ENCODE results near the gene PTH2. TPM values are rescaled to one million over a fixed set of nuclear protein-coding genes. Genes with fewer than 3 reads are reported as not detected.

PTH2 gene
- total RNA-seq, 1 donor: not detected

DNA sequence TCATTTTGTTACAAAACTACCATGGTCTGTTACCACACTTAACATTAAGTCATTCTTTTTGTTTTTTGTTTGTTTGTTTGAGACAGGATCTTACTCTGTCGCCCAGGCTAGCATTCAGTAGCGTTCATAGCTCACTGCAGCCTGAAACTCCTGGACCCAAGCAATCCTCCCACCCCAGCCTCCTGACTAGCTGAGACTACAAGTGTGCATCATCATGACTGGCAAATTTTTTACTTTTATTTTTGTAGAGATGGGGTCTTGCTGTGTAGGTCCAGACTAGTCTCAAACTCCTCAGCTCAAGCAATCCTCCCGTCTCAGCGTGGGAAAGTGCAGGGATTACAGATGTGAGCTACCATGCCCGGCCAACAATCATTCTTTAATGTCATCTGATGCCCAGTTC, 33.1 kb upstream of the PTH2 start:
- TF ChIP-seq, protein P1, sequence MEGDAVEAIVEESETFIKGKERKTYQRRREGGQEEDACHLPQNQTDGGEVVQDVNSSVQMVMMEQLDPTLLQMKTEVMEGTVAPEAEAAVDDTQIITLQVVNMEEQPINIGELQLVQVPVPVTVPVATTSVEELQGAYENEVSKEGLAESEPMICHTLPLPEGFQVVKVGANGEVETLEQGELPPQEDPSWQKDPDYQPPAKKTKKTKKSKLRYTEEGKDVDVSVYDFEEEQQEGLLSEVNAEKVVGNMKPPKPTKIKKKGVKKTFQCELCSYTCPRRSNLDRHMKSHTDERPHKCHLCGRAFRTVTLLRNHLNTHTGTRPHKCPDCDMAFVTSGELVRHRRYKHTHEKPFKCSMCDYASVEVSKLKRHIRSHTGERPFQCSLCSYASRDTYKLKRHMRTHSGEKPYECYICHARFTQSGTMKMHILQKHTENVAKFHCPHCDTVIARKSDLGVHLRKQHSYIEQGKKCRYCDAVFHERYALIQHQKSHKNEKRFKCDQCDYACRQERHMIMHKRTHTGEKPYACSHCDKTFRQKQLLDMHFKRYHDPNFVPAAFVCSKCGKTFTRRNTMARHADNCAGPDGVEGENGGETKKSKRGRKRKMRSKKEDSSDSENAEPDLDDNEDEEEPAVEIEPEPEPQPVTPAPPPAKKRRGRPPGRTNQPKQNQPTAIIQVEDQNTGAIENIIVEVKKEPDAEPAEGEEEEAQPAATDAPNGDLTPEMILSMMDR (IDR thresholded peaks at IDR 0.05; ENCODE audit: insufficient read depth, low read depth, low read length): no peak
- DNase-seq (ENCODE audit: low read depth): peak; percentile 77
- no peak overlapping the region for H3K4me3 ChIP-seq (ENCODE audit: low read depth, low read length)

DNA sequence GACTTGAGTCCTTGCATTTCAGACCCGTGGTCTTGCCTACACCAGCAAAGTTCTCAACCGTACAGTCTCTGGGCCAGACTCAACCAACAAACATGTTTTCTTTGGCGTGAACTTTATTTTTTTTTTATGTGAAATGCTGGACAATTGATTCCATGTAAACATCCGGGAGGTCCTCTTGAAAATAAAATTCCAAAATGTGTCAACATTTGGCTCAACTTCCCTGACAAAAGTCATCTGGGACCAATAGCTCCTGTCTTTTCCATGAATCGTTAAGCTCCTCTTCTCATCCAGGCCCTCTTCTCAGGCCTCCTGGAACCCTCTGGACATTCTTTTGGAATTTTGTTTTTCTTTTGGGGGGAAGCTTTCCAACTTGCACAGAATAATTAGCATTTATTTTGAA, 32.5 kb upstream of the PTH2 start:
- TF ChIP-seq, protein P1 (IDR thresholded peaks at IDR 0.05; ENCODE audit: insufficient read depth, low read depth, low read length): no peak
- peak; percentile 80 for DNase-seq (ENCODE audit: low read depth)
- no peak overlapping the region for H3K4me3 ChIP-seq (ENCODE audit: low read depth, low read length)

DNA sequence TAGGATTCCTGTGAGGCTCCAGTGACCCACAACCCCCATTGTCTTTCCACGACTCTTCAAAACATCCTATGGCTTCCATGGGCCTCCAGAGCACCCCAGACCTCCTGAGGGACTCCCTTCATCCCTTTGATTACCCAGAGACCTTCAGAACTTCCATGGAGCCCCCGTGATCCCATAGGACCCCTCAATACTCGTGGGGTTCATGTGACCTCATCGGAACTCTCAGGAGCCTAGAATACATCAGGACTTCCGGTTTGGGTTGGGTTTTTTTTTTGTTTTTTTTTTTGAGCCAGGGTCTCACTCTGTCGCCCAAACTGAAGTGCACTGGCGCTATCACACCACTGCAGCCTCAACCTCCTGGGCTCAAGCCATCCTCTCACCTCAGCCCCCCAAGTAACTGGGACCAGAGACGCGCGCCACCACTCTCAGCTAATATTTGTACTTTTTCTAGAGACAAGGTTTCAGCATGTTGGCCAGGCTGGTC, 30.6 kb upstream of the PTH2 start:
- no peak for DNase-seq (ENCODE audit: low read depth)
- TF ChIP-seq, protein P1 (IDR thresholded peaks at IDR 0.05; ENCODE audit: insufficient read depth, low read depth, low read length): no peak
- H3K4me3 ChIP-seq (ENCODE audit: low read depth, low read length): peak overlapping the region; percentile 87

DNA sequence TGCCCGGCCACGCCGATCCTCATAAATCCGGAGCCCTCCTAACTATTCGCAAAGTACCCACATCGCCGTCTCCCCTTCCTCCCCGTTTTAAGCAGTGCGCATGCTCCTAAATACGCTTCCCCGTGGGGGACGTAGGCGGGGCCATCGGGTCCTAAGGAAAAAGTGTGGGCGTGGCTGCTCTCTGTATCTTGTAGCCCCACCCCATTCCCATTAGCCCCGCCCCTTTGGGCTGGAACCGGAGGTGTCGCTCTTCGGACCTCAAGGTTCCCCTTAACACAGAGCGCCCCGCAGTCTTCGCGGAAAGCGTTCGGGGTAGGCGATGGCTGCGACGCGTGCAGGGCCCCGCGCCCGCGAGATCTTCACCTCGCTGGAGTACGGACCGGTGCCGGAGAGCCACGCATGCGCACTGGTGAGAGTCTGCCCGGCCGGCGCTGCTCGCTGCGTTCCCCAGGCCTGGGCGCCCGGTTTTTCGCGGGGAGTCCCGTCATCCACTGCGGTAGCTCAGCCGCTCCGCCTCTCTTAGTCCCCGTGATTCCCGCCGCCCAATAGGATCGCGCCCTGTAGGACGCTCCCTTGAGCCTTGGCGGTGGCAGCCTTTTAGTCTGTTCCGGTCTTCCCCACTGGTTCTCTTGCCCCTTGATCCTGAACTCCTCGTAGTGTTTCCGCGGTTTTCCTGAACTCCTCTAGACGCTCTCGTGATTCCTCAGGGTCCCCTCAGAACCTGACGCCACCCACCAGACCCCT, 29.9 kb upstream of the PTH2 start, which contains the start of gene ALDH16A1:
ALDH16A1 (plus strand) TSS at position 213 of the 744 bp plus-strand sequence; CDS start at position 320, 107 bp downstream.
- peak; percentile 98 for DNase-seq (ENCODE audit: low read depth)
- peak within 1 kb of the TSS; percentile 96 for H3K4me3 ChIP-seq (ENCODE audit: low read depth, low read length)
- TF ChIP-seq, protein P1 (IDR thresholded peaks at IDR 0.05; ENCODE audit: insufficient read depth, low read depth, low read length): no peak

DNA sequence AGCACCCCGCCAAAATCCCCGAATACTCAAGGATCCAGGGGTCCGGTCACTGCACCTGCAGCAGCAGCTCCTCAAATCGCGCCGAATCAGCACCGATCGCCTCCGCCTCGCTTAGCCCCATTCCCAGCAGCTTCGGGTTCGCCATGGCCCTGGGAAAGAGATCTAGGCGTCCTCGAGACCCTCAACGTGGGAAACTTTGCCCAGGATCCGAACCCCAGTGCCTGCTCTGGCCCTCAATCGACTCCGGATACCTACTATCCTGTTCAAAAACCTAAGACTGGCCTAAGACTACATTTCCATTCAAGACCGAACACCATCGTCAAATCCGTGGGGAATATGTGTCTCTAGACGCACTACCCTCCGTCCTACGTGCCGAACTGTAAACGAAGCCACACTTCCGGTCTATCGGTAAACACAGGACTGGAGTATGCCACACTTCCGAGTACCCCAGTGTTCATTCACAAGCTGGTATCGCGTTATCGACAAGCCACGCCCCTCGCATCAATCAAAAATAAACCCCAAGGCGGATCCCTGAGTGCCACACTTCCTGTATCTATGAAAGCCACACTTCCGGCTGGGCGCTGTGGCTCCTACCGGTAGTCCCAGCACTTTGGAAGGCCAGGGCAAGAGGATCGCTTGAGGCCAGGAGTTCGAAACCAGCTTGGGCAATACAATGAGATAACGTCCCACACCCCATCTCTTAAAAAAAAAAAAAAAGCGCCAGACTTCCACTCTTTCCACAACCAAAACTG, 28.4 kb upstream of the PTH2 start, which contains the start of gene PIH1D1:
PIH1D1 (minus strand) TSS at position 385 of the 752 bp plus-strand sequence; CDS start at position 145, 240 bp downstream.
- peak; percentile 99 for DNase-seq (ENCODE audit: low read depth)
- TF ChIP-seq, protein P1 (IDR thresholded peaks at IDR 0.05; ENCODE audit: insufficient read depth, low read depth, low read length): peak; percentile 28
- peak within 1 kb of the TSS; percentile 96 for H3K4me3 ChIP-seq (ENCODE audit: low read depth, low read length)

DNA sequence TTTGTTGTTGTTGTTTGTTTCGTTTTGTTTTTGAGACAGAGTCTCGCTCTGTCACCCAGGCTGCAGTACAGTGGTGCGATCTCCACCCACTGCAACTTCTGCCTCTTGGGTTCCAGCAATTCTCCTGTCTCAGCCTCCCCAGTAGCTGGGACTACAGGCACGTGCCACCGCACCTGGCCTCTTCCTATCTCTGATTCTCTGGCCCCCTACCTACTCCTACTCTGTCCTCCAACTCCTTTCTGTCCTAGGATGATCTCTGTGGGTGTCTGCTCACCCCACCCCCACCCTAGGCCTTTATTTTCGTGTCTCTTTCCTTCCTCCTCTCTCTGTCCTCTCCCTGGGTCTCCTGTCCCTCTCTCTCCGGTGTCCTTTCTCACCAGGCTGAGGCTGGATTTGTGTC, 27.2 kb upstream of the PTH2 start:
- TF ChIP-seq, protein P1 (IDR thresholded peaks at IDR 0.05; ENCODE audit: insufficient read depth, low read depth, low read length): no peak
- H3K4me3 ChIP-seq (ENCODE audit: low read depth, low read length): peak overlapping the region; percentile 96
- DNase-seq (ENCODE audit: low read depth): no peak
